PC-9 (cell line): ENCODE results near the gene CD9. TPM values are rescaled to one million over a fixed set of nuclear protein-coding genes. Genes with fewer than 3 reads are reported as not detected.

Experiments
- BruUV-seq: library from RNA; stranded (reverse); fragments of 400-500 nt; replicated peaks from 2 replicates; lab custom pipeline; 2021; lab: Mats Ljungman, UMichigan
- CTCF ChIA-PET: fragments of 300-600 bp; sonication (Branson Sonifier 250); formaldehyde crosslinking; loops from one replicate; lab custom pipeline; 2022; ENCODE audit warnings: antibody characterized with exemption; lab: Charles Lee
- POLR2A ChIA-PET: fragments of 300-600 bp; sonication (Branson Sonifier 250); formaldehyde crosslinking; loops from one replicate; lab custom pipeline; 2022; ENCODE audit warnings: antibody characterized with exemption; ENCODE audit not compliant: unreplicated experiment; lab: Charles Lee
- DNase-seq, 2 experiments: peaks; one replicate each; pipeline versions ENCODE4 v3.0.0 to v3.0.0-alpha.2; 2015 to 2022; ENCODE audit warnings: mixed read lengths in 1 of 2
- H2AFZ ChIP-seq: fragments of 200-600 bp; sonication (generic); 2 replicates; pipeline ENCODE4 v1.8.1; 2017; ENCODE audit warnings: antibody characterized with exemption
- H3F3A ChIP-seq: fragments of 200-600 bp; sonication (generic); 2 replicates; pipeline ENCODE4 v1.8.1; 2017; ENCODE audit warnings: antibody characterized with exemption, mild to moderate bottlenecking, low read depth; ENCODE audit not compliant: insufficient read depth
- H3K27ac ChIP-seq: fragments of 200-600 bp; sonication (generic); 2 replicates; pipeline ENCODE4 v1.6.1; 2016; ENCODE audit warnings: mixed run types
- H3K27me3 ChIP-seq: fragments of 200-600 bp; sonication (generic); 2 replicates; pipeline ENCODE4 v1.6.1; 2016; ENCODE audit warnings: low read depth, mixed run types; ENCODE audit not compliant: insufficient read depth
- H3K36me3 ChIP-seq: fragments of 200-600 bp; sonication (generic); 2 replicates; pipeline ENCODE4 v1.6.1; 2016; ENCODE audit warnings: low read depth, mixed run types
- H3K4me1 ChIP-seq: fragments of 200-600 bp; sonication (generic); replicated peaks from 2 replicates; pipeline ENCODE4 v1.6.1; 2016; ENCODE audit warnings: mixed run types; ENCODE audit not compliant: insufficient read depth
- H3K4me2 ChIP-seq: fragments of 200-600 bp; sonication (generic); 2 replicates; pipeline ENCODE4 v1.6.1; 2017; ENCODE audit warnings: mixed run types
- H3K4me3 ChIP-seq: fragments of 200-600 bp; sonication (generic); 2 replicates; pipeline ENCODE4 v1.6.1; 2016; ENCODE audit warnings: mixed run types
- H3K79me2 ChIP-seq: fragments of 200-600 bp; sonication (generic); 2 replicates; pipeline ENCODE4 v1.6.1; 2017; ENCODE audit warnings: low read depth, mixed run types
- H3K9me2 ChIP-seq: fragments of 200-600 bp; sonication (generic); 2 replicates; pipeline ENCODE4 v1.8.1; 2017; ENCODE audit warnings: mild to moderate bottlenecking; ENCODE audit not compliant: insufficient read depth
- H3K9me3 ChIP-seq: fragments of 200-600 bp; sonication (generic); 2 replicates; pipeline ENCODE4 v1.8.1; 2016; ENCODE audit warnings: low read depth; ENCODE audit not compliant: insufficient read depth
- H4K20me1 ChIP-seq: fragments of 200-600 bp; sonication (generic); 2 replicates; pipeline ENCODE4 v1.8.1; 2017; ENCODE audit not compliant: insufficient read depth
- CTCF ChIP-seq: fragments of 200-600 bp; sonication (generic); conservative IDR thresholded peaks from 2 replicates; pipeline ENCODE4 v1.6.1; 2017; ENCODE audit warnings: mixed run types, antibody characterized with exemption, mild to moderate bottlenecking, moderate library complexity
- EZH2 ChIP-seq: fragments of 200-600 bp; sonication (generic); IDR thresholded peaks from 2 replicates; pipeline ENCODE4 v1.8.0; 2017; ENCODE audit warnings: antibody characterized with exemption, low read depth
- intact Hi-C: fragments of 100-400 bp; cut with micrococcal nuclease; formaldehyde crosslinking; loops from one replicate; pipeline ENCODE4 v1.10.0; 2022; ENCODE audit not compliant: unreplicated experiment
- total RNA-seq: library from RNA; stranded (reverse); gene quantifications from 2 replicates; pipeline ENCODE4 v1.2.3, GENCODE V29; 2021

CD9 gene
- total RNA-seq, 1 experiment from 2014 or later: 374 TPM

GRCh38 chr12:6218347-6218925 lies 18.2 kb downstream of the CD9 start:
- no TSS peak for BruUV-seq
- Histone ChIP-seq H3K4me3 (no peak overlapping the region), H2AFZ (no peak overlapping the region), H3K4me2 (peak overlapping the region; percentile 71), H3K79me2 (peaks cover 85% of the 10 kb centered on the region), H3K4me1 (peaks cover 94% of the 10 kb centered on the region), H3K36me3 (peaks cover 15% of the 10 kb centered on the region; the same call in 1 of the 2 replicates), H3F3A (peaks cover 83% of the 10 kb centered on the region), H3K27ac (peak overlapping the region; percentile 95), H3K9me2 (no peaks in the 10 kb centered on the region), H4K20me1 (no peaks in the 10 kb centered on the region), H3K9me3 (no peaks in the 10 kb centered on the region), H3K27me3 (no peaks in the 10 kb centered on the region)
- CTCF ChIA-PET: interaction anchor here (0.6 to 0.7 kb wide), 2 partner anchors 10 to 60 kb away, joined by 3 to 7 read pairs; no protein-coding TSS in a partner anchor
- no peak for TF ChIP-seq EZH2
- intact Hi-C loops: loop anchor here (10.0 kb wide), 1 partner anchor 316 kb away; the partner anchor contains the start of gene GAPDH
- POLR2A ChIA-PET: interaction anchor here (0.6 to 1.5 kb wide), 3 partner anchors 14 to 176 kb away, joined by 5 to 13 read pairs (median 7); no protein-coding TSS in a partner anchor
- DNase-seq: peak; percentile 52 to 77

- no TSS peak for BruUV-seq
- Histone ChIP-seq H3K27me3 (no peaks in the 10 kb centered on the region), H3K4me3 (no peak overlapping the region), H3K9me2 (no peaks in the 10 kb centered on the region), H3K4me2 (no peak overlapping the region), H3K27ac (peak overlapping the region; percentile 95; the same call in 1 of the 2 replicates), H3K79me2 (peaks cover 85% of the 10 kb centered on the region), H3K4me1 (peaks cover 88% of the 10 kb centered on the region), H2AFZ (no peak overlapping the region), H4K20me1 (no peaks in the 10 kb centered on the region), H3K36me3 (0 out of 2 replicates have a peak, but pooled peaks cover 9% of the 10 kb centered on the region), H3F3A (peaks cover 67% of the 10 kb centered on the region), H3K9me3 (no peaks in the 10 kb centered on the region)
- ChIA-PET POLR2A (no interaction called here), CTCF (interaction anchor here (0.5 to 0.6 kb wide), 2 partner anchors 53 to 162 kb away, joined by 4 to 5 read pairs; no protein-coding TSS in a partner anchor)
- intact Hi-C loops: loop anchor here (10.0 kb wide), 1 partner anchor 315 kb away; the partner anchor contains the start of gene GAPDH
- DNase-seq: no peak
- TF ChIP-seq EZH2 (no peak), CTCF (no peak)
Measured at GRCh38 chr12:6219980-6220379, 19.8 kb downstream of the CD9 start.

- H3K9me2 ChIP-seq: no peaks in the 10 kb centered on the region
- peaks cover 95% of the 10 kb centered on the region for H3K79me2 ChIP-seq
- H2AFZ ChIP-seq: no peak overlapping the region
- no peaks in the 10 kb centered on the region for H3K27me3 ChIP-seq
- H3K36me3 ChIP-seq: peaks cover 20% of the 10 kb centered on the region; the same call in 1 of the 2 replicates
- intact Hi-C loops: no loop called here
- H4K20me1 ChIP-seq: no peaks in the 10 kb centered on the region
- peaks cover 85% of the 10 kb centered on the region for H3K4me1 ChIP-seq
- TF ChIP-seq CTCF: no peak
- no peak for TF ChIP-seq EZH2
- H3K27ac ChIP-seq: peak overlapping the region; percentile 95
- H3K4me2 ChIP-seq: peak overlapping the region; percentile 76
- no peaks in the 10 kb centered on the region for H3K9me3 ChIP-seq
- BruUV-seq: no TSS peak
- peaks cover 66% of the 10 kb centered on the region for H3F3A ChIP-seq
- no peak overlapping the region for H3K4me3 ChIP-seq
- ChIA-PET CTCF (interaction anchor here (0.7 to 0.9 kb wide), 2 partner anchors 17 to 56 kb away, joined by 7 to 17 read pairs; no protein-coding TSS in a partner anchor), POLR2A (interaction anchor here (0.6 to 1.1 kb wide), 4 partner anchors 59 to 138 kb away, joined by 3 to 21 read pairs (median 4); no protein-coding TSS in a partner anchor)
- DNase-seq: no peak
Measured at GRCh38 chr12:6221146-6221545, 20.9 kb downstream of the CD9 start.
